ENCODE measurements around the gene CDH13.

The CDH13 gene

DNA sequence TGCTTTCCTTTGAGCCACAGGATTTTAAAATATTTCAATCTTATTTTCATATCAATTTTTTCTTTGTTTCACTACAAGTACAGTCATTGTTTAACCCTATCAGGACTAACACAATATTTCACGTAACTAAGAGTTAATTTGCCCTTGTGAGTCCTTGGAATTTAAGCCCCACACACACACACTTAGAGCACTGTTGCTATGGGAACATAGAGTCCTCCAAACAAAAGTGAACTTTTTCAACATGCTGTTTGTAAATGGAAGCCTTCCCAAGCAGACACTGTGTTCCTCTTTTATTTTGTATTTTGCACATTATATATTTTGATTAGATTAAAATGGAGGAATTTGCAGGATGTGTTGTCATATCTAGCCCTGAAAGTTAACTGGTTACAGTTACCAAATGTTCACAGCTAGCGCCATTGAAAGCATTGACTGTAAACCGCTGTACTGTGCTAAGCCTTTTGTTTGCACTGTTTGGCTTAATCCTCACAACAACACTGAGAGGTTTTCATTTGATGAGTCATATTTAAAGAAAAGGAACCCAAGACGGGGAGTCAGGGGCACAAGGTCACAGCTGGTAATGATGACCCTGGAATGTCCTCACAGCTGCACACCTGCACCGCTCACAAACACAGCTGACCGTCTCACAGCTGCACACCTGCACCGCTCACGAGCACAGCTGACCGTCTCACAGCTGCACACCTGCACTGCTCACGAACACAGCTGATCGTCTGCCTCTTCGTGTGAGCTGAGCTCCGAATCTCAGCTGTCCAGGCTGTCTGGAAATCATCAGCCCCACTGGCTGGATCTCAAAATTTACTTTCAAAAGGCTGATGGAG is 1187.3 kb downstream of the CDH13 start:
- ATAC-seq (ENCODE audit: insufficient read depth, low read depth) (peak; percentile 35; the same call in 1 of the 3 replicates), DNase-seq (no peak)
- TF ChIP-seq EZH2 (IDR thresholded peaks at IDR 0.05; ENCODE audit: borderline replicate concordance, low read depth, low read length, severe bottlenecking): no peak
- no peak for TF ChIP-seq CTCF (IDR thresholded peaks at IDR 0.05; ENCODE audit: borderline replicate concordance, extremely low read depth, low read length, poor library complexity, severe bottlenecking)
- Histone ChIP-seq H3K9me3 (ENCODE audit: insufficient read depth, low read length, severe bottlenecking) (no peaks in the 10 kb centered on the region), H3K4me1 (ENCODE audit: insufficient read depth, low read length) (peaks cover 18% of the 10 kb centered on the region), H3K27me3 (ENCODE audit: insufficient read depth, low read length, poor library complexity) (no peaks in the 10 kb centered on the region), H3K27ac (ENCODE audit: low read length) (no peak overlapping the region), H3K36me3 (ENCODE audit: insufficient read depth, low read length) (peaks cover 37% of the 10 kb centered on the region), H3K4me3 (ENCODE audit: low read depth in 1 of 2, low read length in 2 of 2) (no peak overlapping the region), H3K4me2 (ENCODE audit: insufficient read depth, low read length) (no peak overlapping the region), H4K20me1 (ENCODE audit: insufficient read depth, low read length) (peaks cover 15% of the 10 kb centered on the region), H2AFZ (ENCODE audit: low read depth, low read length) (no peak overlapping the region), H3K79me2 (ENCODE audit: insufficient read depth, low read length) (peaks cover 16% of the 10 kb centered on the region), H3K9ac (ENCODE audit: low read depth, low read length) (no peak overlapping the region)

DNA sequence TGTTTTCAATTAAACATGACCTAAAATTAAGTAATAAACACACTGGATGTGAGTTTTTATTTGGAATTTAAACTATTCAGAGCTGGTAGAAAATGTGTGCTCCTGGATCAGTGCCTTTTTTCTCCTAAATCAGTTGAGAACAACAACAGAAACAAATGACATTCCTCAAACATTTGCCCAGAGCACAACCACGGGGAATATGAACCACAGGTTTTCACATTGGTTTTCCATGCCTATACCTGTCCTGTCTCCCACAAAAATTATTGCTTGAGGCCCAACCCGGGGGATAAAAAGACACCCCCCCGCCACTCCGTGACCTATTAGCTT is 1187.9 kb downstream of the CDH13 start:
- Histone ChIP-seq H3K4me2 (ENCODE audit: insufficient read depth, low read length) (no peak overlapping the region), H3K4me1 (ENCODE audit: insufficient read depth, low read length) (peaks cover 12% of the 10 kb centered on the region), H3K9ac (ENCODE audit: low read depth, low read length) (no peak overlapping the region), H3K79me2 (ENCODE audit: insufficient read depth, low read length) (peaks cover 10% of the 10 kb centered on the region), H2AFZ (ENCODE audit: low read depth, low read length) (no peak overlapping the region), H3K27me3 (ENCODE audit: insufficient read depth, low read length, poor library complexity) (no peaks in the 10 kb centered on the region), H3K9me3 (ENCODE audit: insufficient read depth, low read length, severe bottlenecking) (no peaks in the 10 kb centered on the region), H3K27ac (ENCODE audit: low read length) (no peak overlapping the region), H3K36me3 (ENCODE audit: insufficient read depth, low read length) (peaks cover 35% of the 10 kb centered on the region), H4K20me1 (ENCODE audit: insufficient read depth, low read length) (peaks cover 11% of the 10 kb centered on the region; the same call in 1 of the 2 replicates), H3K4me3 (ENCODE audit: low read depth in 1 of 2, low read length in 2 of 2) (no peak overlapping the region)
- DNase-seq (no peak), ATAC-seq (ENCODE audit: insufficient read depth, low read depth) (no peak)
- no peak for TF ChIP-seq CTCF (IDR thresholded peaks at IDR 0.05; ENCODE audit: borderline replicate concordance, extremely low read depth, low read length, poor library complexity, severe bottlenecking)
- TF ChIP-seq EZH2 (IDR thresholded peaks at IDR 0.05; ENCODE audit: borderline replicate concordance, low read depth, low read length, severe bottlenecking): no peak

- H3K4me1 ChIP-seq (ENCODE audit: insufficient read depth, low read length): no peaks in the 10 kb centered on the region
- no peak for ATAC-seq (ENCODE audit: insufficient read depth, low read depth)
- peaks cover 6% of the 10 kb centered on the region; the same call in 1 of the 2 replicates for H4K20me1 ChIP-seq (ENCODE audit: insufficient read depth, low read length)
- no peaks in the 10 kb centered on the region for H3K79me2 ChIP-seq (ENCODE audit: insufficient read depth, low read length)
- H3K27me3 ChIP-seq (ENCODE audit: insufficient read depth, low read length, poor library complexity): no peaks in the 10 kb centered on the region
- no peak overlapping the region for H3K9ac ChIP-seq (ENCODE audit: low read depth, low read length)
- TF ChIP-seq EZH2 (IDR thresholded peaks at IDR 0.05; ENCODE audit: borderline replicate concordance, low read depth, low read length, severe bottlenecking) (no peak), CTCF (IDR thresholded peaks at IDR 0.05; ENCODE audit: borderline replicate concordance, extremely low read depth, low read length, poor library complexity, severe bottlenecking) (no peak)
- no peak overlapping the region for H3K27ac ChIP-seq (ENCODE audit: low read length)
- H2AFZ ChIP-seq (ENCODE audit: low read depth, low read length): no peak overlapping the region
- DNase-seq: no peak
- no peak overlapping the region for H3K4me2 ChIP-seq (ENCODE audit: insufficient read depth, low read length)
- H3K36me3 ChIP-seq (ENCODE audit: insufficient read depth, low read length): peaks cover 11% of the 10 kb centered on the region
- H3K9me3 ChIP-seq (ENCODE audit: insufficient read depth, low read length, severe bottlenecking): no peaks in the 10 kb centered on the region
- no peak overlapping the region for H3K4me3 ChIP-seq (ENCODE audit: low read depth in 1 of 2, low read length in 2 of 2)
These were observed 1190.3 kb downstream of the CDH13 start for GRCh38 chr16:83817022-83817421.
